NB4 (cell line): Measurements from ENCODE around the gene GALNT18.

Experiments used
- DNase-seq: peaks from one replicate; pipeline ENCODE4 v3.0.0; 2010; ENCODE audit warnings: low read depth
- H3K4me3 ChIP-seq: one replicate; pipeline ENCODE4 v1.5.1; 2011; ENCODE audit warnings: mild to moderate bottlenecking, low read depth, low read length, moderate library complexity
- MAX ChIP-seq: IDR thresholded peaks from 2 replicates; pipeline ENCODE4 v1.6.1; 2011; ENCODE audit warnings: low read depth, low read length
- MYC ChIP-seq: IDR thresholded peaks from 2 replicates; pipeline ENCODE4 v1.6.1; 2011; ENCODE audit warnings: low read depth, low read length
- POLR2A ChIP-seq: IDR thresholded peaks from 2 replicates; pipeline ENCODE4 v1.6.1; 2011; ENCODE audit warnings: mild to moderate bottlenecking; ENCODE audit not compliant: insufficient read length; ENCODE audit errors: extremely low read depth
- TF ChIP-seq, protein P1 (sequence below): IDR thresholded peaks from one replicate; pipeline ENCODE4 v1.5.1; 2012; ENCODE audit warnings: low read depth, low read length

The GALNT18 gene

GRCh38 chr11:11407763-11408084, 214.1 kb downstream of the GALNT18 start:
- DNase-seq = no peak
- no peak overlapping the region for H3K4me3 ChIP-seq
- TF ChIP-seq MAX (no peak), MYC (no peak), POLR2A (no peak)
- TF ChIP-seq, protein P1, sequence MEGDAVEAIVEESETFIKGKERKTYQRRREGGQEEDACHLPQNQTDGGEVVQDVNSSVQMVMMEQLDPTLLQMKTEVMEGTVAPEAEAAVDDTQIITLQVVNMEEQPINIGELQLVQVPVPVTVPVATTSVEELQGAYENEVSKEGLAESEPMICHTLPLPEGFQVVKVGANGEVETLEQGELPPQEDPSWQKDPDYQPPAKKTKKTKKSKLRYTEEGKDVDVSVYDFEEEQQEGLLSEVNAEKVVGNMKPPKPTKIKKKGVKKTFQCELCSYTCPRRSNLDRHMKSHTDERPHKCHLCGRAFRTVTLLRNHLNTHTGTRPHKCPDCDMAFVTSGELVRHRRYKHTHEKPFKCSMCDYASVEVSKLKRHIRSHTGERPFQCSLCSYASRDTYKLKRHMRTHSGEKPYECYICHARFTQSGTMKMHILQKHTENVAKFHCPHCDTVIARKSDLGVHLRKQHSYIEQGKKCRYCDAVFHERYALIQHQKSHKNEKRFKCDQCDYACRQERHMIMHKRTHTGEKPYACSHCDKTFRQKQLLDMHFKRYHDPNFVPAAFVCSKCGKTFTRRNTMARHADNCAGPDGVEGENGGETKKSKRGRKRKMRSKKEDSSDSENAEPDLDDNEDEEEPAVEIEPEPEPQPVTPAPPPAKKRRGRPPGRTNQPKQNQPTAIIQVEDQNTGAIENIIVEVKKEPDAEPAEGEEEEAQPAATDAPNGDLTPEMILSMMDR = no peak

DNA sequence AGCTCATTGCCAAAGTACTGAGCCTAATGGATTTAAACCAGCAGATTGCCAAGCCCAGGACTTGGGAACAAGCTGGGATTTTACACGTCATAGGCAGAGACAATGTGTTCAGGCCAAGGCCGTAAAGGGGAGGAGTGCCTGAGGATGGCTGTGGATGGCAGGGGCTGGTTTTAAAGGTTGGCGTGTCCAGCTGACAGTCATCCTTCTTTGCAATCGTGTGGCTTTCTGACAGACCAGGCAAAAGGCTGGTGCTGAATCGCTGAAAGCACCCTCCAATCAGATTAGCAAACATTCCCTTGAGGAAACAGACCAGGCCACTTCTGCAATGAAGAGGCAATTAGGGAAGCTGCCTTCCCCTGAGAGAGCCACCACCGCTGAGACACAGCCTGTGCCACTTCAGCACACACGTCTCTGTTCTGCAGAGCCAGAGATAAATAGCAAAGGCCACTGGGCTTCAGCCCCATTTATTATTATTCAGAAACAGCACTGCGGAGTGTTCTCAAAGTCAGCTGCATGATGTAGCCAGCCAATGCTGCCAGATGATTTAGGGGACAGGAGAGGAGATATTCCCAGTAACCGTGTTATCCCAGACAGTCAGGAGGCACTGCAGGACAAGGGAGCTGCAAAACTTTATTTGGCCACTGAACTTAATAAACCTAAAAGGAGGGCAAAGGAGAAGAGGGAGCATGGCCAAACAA, 214.6 kb downstream of the GALNT18 start:
- peak; percentile 82 for DNase-seq
- no peak overlapping the region for H3K4me3 ChIP-seq
- TF ChIP-seq MAX = no peak
- TF ChIP-seq MYC = no peak
- TF ChIP-seq POLR2A = no peak
- TF ChIP-seq, protein P1 = no peak

DNA sequence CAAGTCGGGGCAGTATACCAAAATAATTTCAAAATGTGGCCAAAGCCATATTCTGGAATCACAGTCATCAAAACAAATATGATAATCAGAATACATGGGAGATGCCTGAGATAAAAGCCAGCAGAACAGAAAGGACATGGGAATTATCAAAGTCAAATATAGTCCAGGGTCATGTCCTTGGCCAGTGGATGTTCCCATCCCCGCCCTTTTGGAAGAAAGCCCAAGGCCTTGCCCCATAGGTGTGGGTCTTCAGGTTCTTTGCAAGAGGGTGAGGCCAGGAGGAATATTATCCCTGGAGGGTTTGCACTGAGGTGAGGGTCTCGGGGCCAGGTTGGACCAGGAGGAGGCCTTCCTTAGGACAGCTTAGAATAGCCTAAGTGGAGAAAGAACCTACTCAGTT, 215.2 kb downstream of the GALNT18 start:
- TF ChIP-seq, protein P1 = no peak
- no peak for TF ChIP-seq MAX
- TF ChIP-seq POLR2A = no peak
- no peak for TF ChIP-seq MYC
- H3K4me3 ChIP-seq = no peak overlapping the region
- no peak for DNase-seq

GRCh38 chr11:11403763-11404725, 217.8 kb downstream of the GALNT18 start:
- no peak for DNase-seq
- H3K4me3 ChIP-seq = no peak overlapping the region
- no peak for TF ChIP-seq MYC
- no peak for TF ChIP-seq MAX

DNA sequence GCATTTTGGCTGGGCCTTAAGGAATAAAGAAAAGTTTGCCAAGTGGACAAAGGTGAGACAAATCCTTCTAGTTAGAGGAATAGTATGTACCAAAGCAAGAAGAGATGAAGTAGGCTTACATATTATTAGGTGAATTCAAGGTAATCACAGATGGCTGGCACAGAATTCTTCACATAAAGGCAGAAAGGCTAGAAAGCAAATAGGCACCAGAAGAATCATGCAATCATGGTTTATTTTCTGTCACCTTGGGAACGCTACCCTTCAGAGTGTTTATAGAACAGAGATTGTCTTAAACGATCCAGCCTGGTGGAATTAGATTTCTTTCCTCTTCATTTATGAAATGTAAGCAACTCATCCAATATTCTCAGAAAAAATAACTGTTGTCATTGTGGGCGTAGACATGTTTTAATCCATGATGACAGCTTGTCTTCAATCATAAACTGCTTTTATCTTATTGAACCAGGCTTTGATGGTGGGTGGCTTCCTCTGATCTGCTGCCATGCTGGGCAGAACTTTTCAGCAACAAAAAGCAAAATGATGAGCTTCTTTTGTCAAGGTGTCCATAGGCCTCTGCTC, 219.8 kb downstream of the GALNT18 start:
- no peak overlapping the region for H3K4me3 ChIP-seq
- DNase-seq = no peak
- TF ChIP-seq MAX = no peak
- TF ChIP-seq POLR2A = no peak
- TF ChIP-seq MYC = no peak
- TF ChIP-seq, protein P1 = no peak
